Osteoblast (primary cell): Measurements from ENCODE around the gene ITGA2. TPM values are rescaled to one million over a fixed set of nuclear protein-coding genes. Genes with fewer than 3 reads are reported as not detected.
A peak's percentile ranks its signal among the peaks of the same experiment; 100 is the strongest.

Source experiments
- DNase-seq: peaks from one replicate; pipeline ENCODE4 v3.0.0; 2011; ENCODE audit warnings: low spot score, mixed read lengths; ENCODE audit not compliant: insufficient read length; ENCODE audit errors: missing footprints
- H2AFZ ChIP-seq: 2 replicates; pipeline ENCODE4 v1.6.0; 2011; ENCODE audit warnings: mild to moderate bottlenecking, low read length
- H3K27ac ChIP-seq: 2 replicates; pipeline ENCODE4 v1.5.1; 2011; ENCODE audit warnings: mild to moderate bottlenecking, low read depth, low read length, moderate library complexity
- H3K27me3 ChIP-seq: 2 replicates; pipeline ENCODE4 v1.6.0; 2012; ENCODE audit warnings: mild to moderate bottlenecking, control low read depth, inconsistent platforms, low read length, moderate library complexity; ENCODE audit not compliant: insufficient read depth
- H3K36me3 ChIP-seq: 2 replicates; pipeline ENCODE4 v1.5.1; 2011; ENCODE audit warnings: mild to moderate bottlenecking, low read length, control low read depth, moderate library complexity; ENCODE audit not compliant: insufficient read depth
- H3K4me1 ChIP-seq: 2 replicates; pipeline ENCODE4 v1.5.1; 2011; ENCODE audit warnings: mild to moderate bottlenecking, low read length, control low read depth, moderate library complexity; ENCODE audit not compliant: insufficient read depth
- H3K4me2 ChIP-seq: 2 replicates; pipeline ENCODE4 v1.6.0; 2011; ENCODE audit warnings: mild to moderate bottlenecking, low read length; ENCODE audit not compliant: insufficient read depth
- H3K4me3 ChIP-seq: fragments of 200-600 bp; sonication (generic); 3 replicates; pipeline ENCODE4 v1.5.1; 2012; ENCODE audit warnings: mild to moderate bottlenecking, low read length, inconsistent platforms; ENCODE audit not compliant: insufficient read depth
- H3K79me2 ChIP-seq: 2 replicates; pipeline ENCODE4 v1.6.0; 2012; ENCODE audit warnings: mild to moderate bottlenecking, low read length, control low read depth, inconsistent platforms; ENCODE audit not compliant: insufficient read depth
- H3K9me3 ChIP-seq: 2 replicates; pipeline ENCODE4 v1.5.1; 2011; ENCODE audit warnings: low read depth, low read length, control low read depth
- H4K20me1 ChIP-seq: 2 replicates; pipeline ENCODE4 v1.6.0; 2012; ENCODE audit warnings: mild to moderate bottlenecking, low read length, control low read depth; ENCODE audit not compliant: insufficient read depth
- CTCF ChIP-seq: IDR thresholded peaks from 2 replicates; pipeline ENCODE4 v1.5.1; 2011; ENCODE audit warnings: mild to moderate bottlenecking, low read depth, low read length, moderate library complexity; ENCODE audit errors: extremely low read depth
- total RNA-seq: library from RNA; depleted of rRNA; stranded (reverse); fragments of >200 nt; gene quantifications from 2 replicates; pipeline ENCODE4 v1.2.3, GENCODE V29; 2012

Gene ITGA2
- total RNA-seq, 1 donor, result 2.9 TPM

GRCh38 chr5:52952483-52952882 is 36.7 kb upstream of the ITGA2 start:
- DNase-seq, result no peak

DNA sequence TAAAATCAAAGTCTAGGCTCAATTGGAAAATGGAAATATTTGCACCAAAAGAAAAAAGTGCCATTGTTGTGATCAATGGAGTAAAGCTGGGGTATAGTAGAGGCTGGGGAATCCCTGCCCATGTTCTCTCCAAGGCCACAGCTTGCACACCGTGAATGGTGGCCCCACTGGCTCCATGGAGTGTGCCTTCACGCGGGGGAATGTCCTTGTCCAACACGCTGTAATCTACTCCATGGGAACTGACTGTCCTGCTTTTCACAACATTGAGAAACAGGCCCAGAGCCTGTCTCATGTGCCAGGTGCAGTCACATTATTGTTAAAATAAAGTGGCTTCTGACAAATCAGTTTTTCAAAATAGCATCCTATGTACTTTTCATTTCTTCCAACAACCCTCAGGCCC is 33.1 kb upstream of the ITGA2 start:
- DNase-seq, result no peak
- no peaks in the 10 kb centered on the region for H3K9me3 ChIP-seq
- H3K79me2 ChIP-seq, result no peaks in the 10 kb centered on the region
- H3K4me3 ChIP-seq, result no peak overlapping the region
- H3K36me3 ChIP-seq, result no peaks in the 10 kb centered on the region
- no peak for TF ChIP-seq CTCF
- H3K4me2 ChIP-seq, result no peak overlapping the region
- no peak overlapping the region for H3K27ac ChIP-seq
- no peaks in the 10 kb centered on the region for H4K20me1 ChIP-seq
- H2AFZ ChIP-seq, result no peak overlapping the region
- H3K27me3 ChIP-seq, result no peaks in the 10 kb centered on the region
- no peaks in the 10 kb centered on the region for H3K4me1 ChIP-seq

More at GRCh38 chr5:52952483-52952882, 36.7 kb upstream of the ITGA2 start:
- H3K9me3 ChIP-seq, result no peaks in the 10 kb centered on the region
- H3K4me1 ChIP-seq, result peaks cover 10% of the 10 kb centered on the region
- no peaks in the 10 kb centered on the region for H4K20me1 ChIP-seq
- TF ChIP-seq CTCF, result no peak
- no peaks in the 10 kb centered on the region for H3K36me3 ChIP-seq
- no peak overlapping the region for H3K27ac ChIP-seq
- no peak overlapping the region for H3K4me3 ChIP-seq
- no peaks in the 10 kb centered on the region for H3K27me3 ChIP-seq
- H2AFZ ChIP-seq, result no peak overlapping the region
- H3K4me2 ChIP-seq, result no peak overlapping the region
- H3K79me2 ChIP-seq, result no peaks in the 10 kb centered on the region

GRCh38 chr5:52956915-52957747 is 32.0 kb upstream of the ITGA2 start:
- Histone ChIP-seq H3K79me2 (no peaks in the 10 kb centered on the region), H3K27ac (no peak overlapping the region), H3K27me3 (no peaks in the 10 kb centered on the region), H3K4me3 (no peak overlapping the region), H3K4me1 (no peaks in the 10 kb centered on the region), H3K9me3 (no peaks in the 10 kb centered on the region), H4K20me1 (no peaks in the 10 kb centered on the region), H3K4me2 (no peak overlapping the region), H2AFZ (no peak overlapping the region), H3K36me3 (no peaks in the 10 kb centered on the region)
- peak; percentile 65 for DNase-seq
- no peak for TF ChIP-seq CTCF

GRCh38 chr5:52961274-52961681 is 27.9 kb upstream of the ITGA2 start:
- Histone ChIP-seq H3K4me3 (no peak overlapping the region), H3K4me2 (no peak overlapping the region), H3K36me3 (no peaks in the 10 kb centered on the region), H3K9me3 (no peaks in the 10 kb centered on the region), H3K79me2 (no peaks in the 10 kb centered on the region), H3K27me3 (no peaks in the 10 kb centered on the region), H3K27ac (no peak overlapping the region), H3K4me1 (no peaks in the 10 kb centered on the region), H4K20me1 (no peaks in the 10 kb centered on the region), H2AFZ (no peak overlapping the region)
- no peak for DNase-seq
- no peak for TF ChIP-seq CTCF
